C4-2B (cell line): Measurements from ENCODE around the gene NUP93.

Source experiments
- H3K27ac ChIP-seq: fragments of 450-650 bp; 2 replicates; pipeline ENCODE4 v1.5.1; 2017
- CTCF ChIP-seq: fragments of 450-650 bp; conservative IDR thresholded peaks from 2 replicates; pipeline ENCODE4 v1.5.1; 2017; ENCODE audit warnings: mild to moderate bottlenecking
- ZFX ChIP-seq: fragments of 450-650 bp; IDR thresholded peaks from 2 replicates; pipeline ENCODE4 v1.6.1; 2017

The NUP93 gene

GRCh38 chr16:56775162-56775561 is 45.2 kb downstream of the NUP93 start:
- TF ChIP-seq CTCF, result no peak
- no peak for TF ChIP-seq ZFX
- peak overlapping the region; percentile 97 for H3K27ac ChIP-seq

- no peak for TF ChIP-seq CTCF
- no peak for TF ChIP-seq ZFX
- no peak overlapping the region for H3K27ac ChIP-seq
Observed at GRCh38 chr16:56776562-56776961, 46.6 kb downstream of the NUP93 start.

- H3K27ac ChIP-seq, result no peak overlapping the region
- TF ChIP-seq ZFX, result no peak
- TF ChIP-seq CTCF, result no peak
Observed at GRCh38 chr16:56777001-56777400, 47.1 kb downstream of the NUP93 start.

GRCh38 chr16:56777482-56777881 is 47.6 kb downstream of the NUP93 start:
- no peak overlapping the region for H3K27ac ChIP-seq
- no peak for TF ChIP-seq CTCF
- no peak for TF ChIP-seq ZFX

GRCh38 chr16:56779906-56780305 is 50.0 kb downstream of the NUP93 start:
- H3K27ac ChIP-seq, result no peak overlapping the region

GRCh38 chr16:56780646-56781045 is 50.7 kb downstream of the NUP93 start:
- H3K27ac ChIP-seq, result no peak overlapping the region
- no peak for TF ChIP-seq ZFX
- no peak for TF ChIP-seq CTCF

More at GRCh38 chr16:56779906-56780305, 50.0 kb downstream of the NUP93 start:
- TF ChIP-seq CTCF, result no peak
- no peak for TF ChIP-seq ZFX

GRCh38 chr16:56781528-56781961 is 51.6 kb downstream of the NUP93 start:
- TF ChIP-seq ZFX, result no peak
- TF ChIP-seq CTCF, result no peak
- H3K27ac ChIP-seq, result no peak overlapping the region
